GM12878 (cell line): ENCODE results near the gene ACVR1.

Source experiments
- E2F4 ChIP-seq: IDR thresholded peaks from 2 replicates; pipeline ENCODE4 v1.6.1; 2012; ENCODE audit warnings: low read depth, low read length, improper control_type of control experiment
- RAD21 ChIP-seq: IDR thresholded peaks from 2 replicates; pipeline ENCODE4 v1.6.1; 2011; ENCODE audit warnings: mild to moderate bottlenecking, low read depth, low read length, moderate library complexity; ENCODE audit not compliant: insufficient read depth

- no peak for TF ChIP-seq RAD21
- no peak for TF ChIP-seq E2F4
These were observed 20.0 kb downstream of the ACVR1 start for GRCh38 chr2:157856187-157856515.
